T-helper 9 cell (primary cell): Measurements from ENCODE around the gene PATZ1.

ENCODE experiments used
- DNase-seq: peaks from one replicate; pipeline ENCODE4 v3.0.0-alpha.2; 2020

PATZ1 gene

DNA sequence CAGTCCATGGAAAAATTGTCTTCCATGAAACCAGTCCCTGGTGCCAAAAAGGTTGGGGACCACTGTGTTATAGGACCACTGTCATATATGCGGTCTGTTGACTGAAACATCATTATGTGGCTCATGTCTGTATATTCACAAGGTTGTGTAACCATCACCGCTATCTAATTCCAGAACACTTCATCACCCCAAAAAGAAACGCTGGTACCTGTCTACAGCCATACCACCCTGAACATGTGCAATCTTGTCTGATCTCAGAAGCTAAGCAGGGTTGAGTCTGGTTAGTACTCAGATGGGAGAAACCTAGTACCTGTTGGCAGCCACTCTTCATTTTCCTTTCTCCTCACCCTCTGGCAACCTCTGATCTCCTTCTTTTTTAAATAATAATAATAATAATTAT lies 41.0 kb downstream of the PATZ1 start:
- DNase-seq, result no peak

DNA sequence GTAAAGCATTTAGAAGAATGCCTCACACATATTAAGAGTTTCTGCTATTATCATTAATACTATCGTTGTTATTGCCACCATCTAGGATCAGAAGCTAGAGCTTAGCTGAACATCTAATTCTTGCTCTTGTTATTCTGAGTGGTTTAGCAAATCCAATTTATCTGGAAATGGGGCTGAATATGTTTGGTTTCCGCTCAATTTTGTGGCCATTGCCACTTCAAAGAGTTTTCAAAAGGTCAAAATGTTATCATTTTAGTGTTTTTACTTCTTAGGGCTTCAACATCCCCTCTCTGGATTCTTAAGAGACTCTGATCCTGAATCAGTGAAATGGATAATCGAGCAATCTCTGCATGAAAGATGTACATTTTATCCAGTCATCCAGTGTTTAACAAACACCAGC lies 43.6 kb downstream of the PATZ1 start:
- no peak for DNase-seq

DNA sequence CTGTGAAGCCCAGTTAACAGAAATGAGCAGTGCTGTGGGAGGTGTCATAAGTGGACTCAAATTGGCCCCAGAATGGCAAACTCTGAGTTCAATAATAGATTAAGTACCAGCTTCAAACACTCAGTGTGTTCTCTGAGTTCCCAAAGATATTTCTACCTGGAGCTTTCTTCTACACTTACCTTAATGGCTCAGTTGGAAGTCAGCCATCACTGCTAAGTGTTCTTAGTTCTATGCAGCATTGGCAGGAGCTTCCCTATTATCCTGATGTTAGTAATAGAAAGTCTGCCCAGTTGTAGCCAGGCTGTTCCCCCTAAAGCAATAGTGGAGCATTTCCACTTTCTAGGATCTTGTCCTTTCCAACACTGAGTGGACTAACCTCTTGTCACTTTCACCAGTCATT lies 44.1 kb downstream of the PATZ1 start:
- DNase-seq, result no peak

DNA sequence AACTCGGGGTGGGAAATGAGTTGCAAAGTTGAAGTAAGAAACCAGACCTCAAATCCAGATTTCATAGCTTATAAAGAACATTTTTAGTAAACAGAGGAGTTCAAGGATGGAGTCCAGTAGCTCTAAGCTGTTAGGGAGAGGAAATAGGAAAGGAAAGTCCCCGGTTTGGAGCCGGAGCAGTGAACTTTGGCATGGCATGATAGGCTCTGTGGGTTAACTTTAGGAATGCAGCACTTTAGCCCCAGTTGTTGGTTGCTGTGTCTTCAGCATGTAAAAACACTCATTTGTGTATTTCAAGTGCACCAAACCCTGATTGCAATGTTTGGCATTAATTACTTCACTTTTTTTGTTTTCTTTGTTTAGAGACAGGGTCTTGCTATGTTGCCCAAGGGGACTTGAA lies 45.2 kb downstream of the PATZ1 start:
- DNase-seq, result no peak

DNA sequence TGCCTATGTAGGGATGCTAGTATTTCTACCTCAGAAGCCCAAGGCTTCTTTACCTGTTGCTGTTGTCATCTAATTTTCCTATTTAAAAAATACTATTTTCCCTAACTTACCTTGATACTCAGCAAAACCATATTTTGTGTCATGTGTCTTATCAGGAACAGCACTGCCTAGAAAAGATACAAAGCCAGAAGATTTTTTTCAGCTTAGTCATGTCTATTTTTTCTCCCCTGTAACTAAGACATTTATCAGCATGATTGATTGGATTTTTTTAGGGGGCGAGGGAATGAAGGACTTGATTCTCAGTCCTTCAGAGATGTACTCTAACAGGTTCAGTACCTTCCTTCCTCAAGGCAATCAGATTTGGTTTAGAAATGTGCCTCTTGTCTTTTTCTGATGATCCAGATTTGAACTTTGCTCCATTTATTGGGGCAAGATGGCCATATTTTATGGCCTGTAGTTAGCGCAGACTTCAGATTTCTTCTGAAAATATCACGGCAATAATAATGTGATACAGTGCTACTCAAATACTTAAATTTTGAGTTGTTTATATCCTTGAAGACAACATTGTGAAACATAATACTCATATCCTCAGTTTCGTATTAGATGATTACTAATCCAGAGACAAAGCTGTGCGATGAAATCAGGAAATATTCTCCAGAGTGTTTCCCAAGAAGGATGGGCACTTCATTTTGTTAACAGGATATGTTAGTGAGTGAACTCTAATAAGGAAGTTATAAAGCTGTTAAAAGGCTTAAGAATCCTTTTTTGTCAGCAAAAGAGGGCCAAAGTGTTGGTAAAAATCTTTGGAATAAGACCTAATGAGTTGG lies 50.1 kb downstream of the PATZ1 start:
- DNase-seq, result no peak

DNA sequence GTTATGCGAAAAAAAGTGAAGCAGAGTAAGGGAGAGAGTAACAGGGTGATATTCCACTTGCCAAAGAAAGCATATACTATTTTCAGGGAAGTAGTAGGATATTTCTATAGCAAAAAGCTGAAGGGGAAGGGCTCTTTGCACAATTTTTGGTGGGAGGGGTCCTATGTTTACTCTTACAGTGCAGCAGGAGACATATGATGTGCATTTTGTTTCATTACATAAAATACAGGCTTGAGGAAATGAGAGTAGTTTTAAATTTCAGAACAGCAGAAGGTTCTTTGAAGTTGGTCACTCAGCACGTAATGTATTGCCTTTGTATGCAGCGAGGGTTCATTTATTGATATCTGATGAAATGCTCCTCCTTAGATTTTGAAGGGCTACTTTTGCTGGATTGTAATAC lies 50.8 kb downstream of the PATZ1 start:
- no peak for DNase-seq

DNA sequence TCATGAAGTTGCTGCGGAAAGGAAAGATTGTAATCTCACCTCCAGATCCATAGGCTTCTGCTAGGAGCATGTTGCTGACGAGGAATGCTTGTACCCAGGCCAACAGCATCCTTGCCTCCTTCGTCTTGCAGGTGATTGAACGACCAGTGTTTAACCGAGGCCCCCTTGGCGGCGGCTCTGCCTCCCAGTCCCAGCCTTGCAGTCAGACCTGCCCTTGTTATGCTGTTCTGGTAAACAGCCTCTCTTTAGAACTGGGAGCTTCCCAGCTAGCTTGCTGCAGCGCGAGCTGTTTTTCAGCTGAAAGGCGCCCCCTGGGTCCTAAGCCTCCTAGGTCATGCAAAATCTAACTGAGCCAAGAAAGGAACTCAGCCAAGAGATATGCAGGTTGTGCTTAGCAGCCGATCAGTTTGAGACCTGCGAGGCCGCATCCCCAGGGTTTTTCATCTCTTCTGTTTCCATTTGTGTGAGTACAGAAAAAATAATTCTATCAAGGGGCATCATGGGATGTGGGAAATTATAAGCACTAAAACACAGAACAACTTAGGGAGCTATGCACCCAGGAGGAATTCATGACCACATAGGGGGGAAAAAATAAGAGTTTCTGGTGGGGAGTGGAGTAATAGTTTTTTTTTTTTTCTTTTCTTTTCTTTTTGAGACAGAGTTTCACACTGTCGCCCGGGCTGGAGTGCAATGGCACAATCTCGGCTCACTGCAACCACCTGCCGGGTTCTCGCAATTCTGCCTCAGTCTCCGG lies 53.7 kb downstream of the PATZ1 start, which contains the start of gene PIK3IP1:
TSS of gene PIK3IP1 (minus strand) at position 253 of the 754 bp plus-strand sequence. CDS start at position 109, 144 bp downstream.
- peak; percentile 74 for DNase-seq

DNA sequence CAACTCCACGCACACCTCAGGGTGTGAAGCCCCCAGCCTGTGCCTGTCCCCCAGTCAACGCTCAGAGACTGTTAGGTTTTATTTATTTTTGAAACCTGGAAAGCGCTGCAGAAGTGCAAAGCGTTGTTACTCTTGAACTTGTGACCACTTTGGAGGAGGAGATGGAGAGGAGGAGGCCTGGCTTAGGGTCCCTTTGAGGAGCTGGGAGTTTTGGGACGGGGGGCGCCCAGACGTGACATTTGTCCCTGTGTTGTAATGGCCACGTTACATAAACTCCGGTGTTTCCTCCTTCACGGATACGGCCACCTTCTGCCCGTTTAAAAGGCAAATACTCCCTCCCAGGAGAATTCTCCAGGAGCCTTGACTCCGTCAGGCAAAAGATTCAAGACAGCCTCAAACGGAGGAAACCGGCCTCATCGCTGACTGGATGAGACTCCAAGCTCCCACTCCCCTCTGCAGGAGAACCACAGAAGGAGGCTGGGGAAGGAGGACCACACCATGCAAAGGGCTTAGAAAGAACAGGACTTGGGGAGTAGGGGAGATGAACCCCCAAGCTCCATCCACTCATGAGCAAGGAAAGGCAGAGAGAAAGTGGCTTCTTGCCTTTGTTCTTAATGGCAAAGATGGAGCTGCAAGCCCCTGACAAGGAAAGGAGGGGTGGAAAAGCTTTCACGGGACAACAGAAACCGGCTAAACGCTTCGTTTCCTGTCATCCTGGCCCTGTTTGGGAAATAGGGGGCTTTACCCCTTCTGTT lies 54.5 kb downstream of the PATZ1 start:
- peak; percentile 16 for DNase-seq

DNA sequence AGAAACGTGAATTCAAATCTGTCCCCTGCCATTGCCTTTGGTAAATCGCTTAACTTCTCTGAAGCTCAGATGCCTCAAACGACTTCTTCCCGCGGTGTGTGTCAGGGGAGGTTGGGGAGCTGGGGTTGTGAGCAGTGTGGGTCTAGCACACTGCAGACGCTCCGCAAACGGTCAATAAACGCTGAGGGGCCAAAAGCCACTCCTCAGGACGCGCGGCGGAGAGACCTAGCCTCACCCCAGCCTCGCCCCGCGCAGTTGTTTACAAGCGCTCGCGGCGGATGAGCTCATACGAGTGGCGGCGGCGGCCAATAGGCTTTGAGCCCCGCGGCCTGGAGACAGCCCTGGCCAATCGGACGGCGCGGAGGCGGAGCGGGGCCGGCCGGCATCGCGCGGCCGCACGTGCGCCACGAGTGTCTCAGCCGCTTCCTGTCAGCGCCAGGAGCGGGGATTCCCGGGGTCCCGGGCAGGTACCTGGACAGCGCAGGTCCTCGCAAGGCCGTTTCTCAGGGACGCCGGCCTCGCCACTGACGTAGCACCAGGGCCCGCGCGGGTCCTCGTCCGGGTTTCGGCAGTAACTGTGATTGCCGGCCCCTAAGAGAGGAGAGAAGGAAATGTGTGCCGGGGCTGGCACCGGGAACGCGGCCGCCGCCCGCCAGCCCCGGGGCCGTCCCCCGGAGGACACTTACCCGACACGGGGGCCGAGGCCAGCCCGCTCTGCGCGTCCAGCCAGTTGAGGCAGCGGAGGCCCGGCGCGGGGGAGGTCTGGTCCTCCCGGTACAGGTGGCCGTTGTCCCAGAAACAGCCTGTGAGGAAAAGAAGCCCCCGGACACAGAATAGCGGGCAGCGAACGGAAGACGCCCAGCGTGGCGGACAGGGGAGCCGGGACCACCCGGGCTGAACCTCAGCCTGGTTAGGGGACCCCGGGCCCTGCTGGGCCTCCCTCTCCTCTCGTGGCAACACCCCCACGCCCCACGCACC lies 55.4 kb downstream of the PATZ1 start:
- peak; percentile 94 for DNase-seq

DNA sequence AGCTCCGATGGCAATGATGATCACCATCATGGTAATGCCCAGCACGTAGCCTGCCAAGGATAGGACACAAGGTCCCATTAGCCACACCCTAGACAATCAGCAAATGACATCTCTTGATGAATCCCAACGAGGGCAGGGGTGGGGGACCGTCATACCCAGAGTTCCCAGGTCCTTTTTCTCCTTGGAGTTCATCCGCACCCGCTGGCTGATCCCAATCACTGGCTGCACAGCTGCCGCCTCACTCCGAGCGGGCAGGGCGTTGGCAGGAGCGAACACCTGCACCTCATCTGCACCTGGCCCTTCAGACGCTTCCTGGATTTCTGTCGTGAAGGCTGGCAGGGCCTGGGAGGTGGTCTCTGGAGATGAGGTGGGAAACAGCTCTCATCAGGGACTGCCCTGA lies 56.8 kb downstream of the PATZ1 start:
- DNase-seq, result no peak

DNA sequence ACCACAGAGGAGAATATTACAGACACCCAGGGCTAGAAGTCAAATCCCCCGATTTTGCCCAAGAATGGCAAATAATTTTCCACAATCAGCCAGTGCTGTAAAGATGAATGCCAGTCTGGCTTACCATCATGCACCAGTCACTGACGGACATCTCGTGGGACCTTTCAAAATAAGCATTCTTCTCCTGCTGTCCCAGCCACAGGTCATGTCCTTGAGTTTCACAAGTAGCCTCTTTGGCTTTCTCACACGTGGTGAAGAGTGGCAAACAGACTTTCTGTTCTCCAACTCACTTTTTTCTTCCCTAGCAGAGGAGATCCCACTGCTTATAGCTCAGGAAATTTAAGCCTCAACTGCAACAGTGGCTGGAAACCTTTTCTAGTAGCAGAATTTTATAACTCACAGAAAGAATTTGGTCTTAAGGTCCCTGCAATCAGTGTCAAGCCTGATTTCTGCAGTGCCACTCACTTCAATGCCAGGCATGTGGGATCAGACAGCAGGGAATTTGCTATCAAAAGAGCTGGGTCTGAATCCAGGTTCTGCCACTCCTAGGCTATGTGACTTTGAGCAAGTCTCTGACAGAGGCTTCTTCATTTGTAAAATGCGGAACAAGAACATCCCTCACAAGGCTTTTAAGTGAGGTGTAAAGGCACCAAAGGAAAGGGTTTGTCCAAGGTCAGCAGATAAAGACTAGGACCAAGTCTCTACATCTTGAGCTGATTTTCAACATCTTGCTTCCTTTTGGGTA lies 57.5 kb downstream of the PATZ1 start:
- DNase-seq, result no peak

DNA sequence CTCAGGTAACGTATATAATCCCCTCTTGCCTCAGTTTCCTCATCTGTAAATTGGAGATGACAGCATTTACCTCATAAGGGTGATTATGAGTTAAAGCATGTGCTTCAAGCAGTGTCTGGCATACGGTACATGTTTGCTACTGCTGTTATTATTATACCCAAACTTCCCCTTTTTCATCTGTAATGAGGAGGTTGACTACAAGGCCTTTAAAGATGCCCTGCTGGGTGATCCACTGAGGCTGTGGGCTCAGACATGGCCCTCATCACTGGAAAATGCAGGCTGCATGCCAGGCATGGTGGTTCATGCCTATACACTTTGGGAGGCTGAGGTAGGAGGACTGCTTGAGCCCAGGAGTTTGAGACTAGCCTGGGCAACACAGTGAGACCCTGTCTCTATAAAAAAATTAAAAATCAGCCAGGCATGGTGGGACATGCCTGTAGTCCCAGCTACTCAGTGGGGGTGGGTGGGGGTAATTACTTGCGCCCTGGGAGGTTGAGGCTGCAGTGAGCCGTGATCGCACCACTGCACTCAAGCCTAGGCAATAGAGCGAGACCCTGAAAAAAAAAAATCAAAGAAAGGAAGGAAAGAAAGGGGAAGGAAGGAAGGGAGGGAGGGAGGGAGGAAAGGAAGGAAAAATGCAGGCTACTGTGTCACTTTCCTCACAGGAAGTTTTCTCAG lies 58.2 kb downstream of the PATZ1 start:
- DNase-seq, result no peak

DNA sequence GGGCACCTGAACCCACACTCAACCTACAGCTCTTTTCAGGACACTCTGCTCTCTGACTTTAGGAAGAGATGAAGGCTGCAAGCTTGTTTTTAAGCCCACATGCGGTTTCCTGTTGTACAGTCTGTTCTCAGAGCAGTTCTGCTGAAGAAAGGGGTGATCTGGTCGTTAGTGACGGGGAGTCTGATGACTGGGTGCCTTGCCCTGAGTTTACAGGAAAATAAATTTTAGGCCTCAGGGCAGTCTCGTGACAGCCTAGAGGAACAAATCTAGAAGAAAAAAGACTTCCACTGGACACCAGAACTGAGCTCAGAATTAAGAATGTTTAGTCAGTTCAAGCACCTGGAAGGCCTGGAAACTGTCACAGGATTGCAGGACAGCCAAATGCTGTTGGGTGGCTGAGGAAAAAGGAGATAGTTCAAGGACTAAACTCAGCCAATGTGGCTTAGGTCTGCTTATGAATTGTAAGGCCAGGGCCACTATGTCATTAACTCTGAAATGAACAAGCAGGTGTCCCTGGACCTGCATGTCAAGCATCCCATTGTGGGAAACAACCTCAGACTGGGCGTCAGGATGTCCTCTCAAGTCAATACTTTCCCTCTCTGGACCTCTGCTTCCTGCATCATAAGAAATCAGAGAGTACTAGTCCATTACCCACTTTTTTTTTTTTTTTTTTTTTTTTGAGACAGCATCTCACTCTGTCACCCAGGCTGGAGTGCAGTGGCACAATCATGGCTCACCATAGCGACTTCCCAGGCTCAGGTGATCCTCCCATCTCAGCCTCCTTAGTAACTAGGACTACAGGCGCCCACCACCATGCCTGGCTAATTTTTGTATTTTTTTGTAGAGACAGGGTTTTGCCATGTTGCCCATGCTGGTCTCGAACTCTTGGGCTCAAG lies 59.5 kb downstream of the PATZ1 start:
- DNase-seq, result peak; percentile 50

DNA sequence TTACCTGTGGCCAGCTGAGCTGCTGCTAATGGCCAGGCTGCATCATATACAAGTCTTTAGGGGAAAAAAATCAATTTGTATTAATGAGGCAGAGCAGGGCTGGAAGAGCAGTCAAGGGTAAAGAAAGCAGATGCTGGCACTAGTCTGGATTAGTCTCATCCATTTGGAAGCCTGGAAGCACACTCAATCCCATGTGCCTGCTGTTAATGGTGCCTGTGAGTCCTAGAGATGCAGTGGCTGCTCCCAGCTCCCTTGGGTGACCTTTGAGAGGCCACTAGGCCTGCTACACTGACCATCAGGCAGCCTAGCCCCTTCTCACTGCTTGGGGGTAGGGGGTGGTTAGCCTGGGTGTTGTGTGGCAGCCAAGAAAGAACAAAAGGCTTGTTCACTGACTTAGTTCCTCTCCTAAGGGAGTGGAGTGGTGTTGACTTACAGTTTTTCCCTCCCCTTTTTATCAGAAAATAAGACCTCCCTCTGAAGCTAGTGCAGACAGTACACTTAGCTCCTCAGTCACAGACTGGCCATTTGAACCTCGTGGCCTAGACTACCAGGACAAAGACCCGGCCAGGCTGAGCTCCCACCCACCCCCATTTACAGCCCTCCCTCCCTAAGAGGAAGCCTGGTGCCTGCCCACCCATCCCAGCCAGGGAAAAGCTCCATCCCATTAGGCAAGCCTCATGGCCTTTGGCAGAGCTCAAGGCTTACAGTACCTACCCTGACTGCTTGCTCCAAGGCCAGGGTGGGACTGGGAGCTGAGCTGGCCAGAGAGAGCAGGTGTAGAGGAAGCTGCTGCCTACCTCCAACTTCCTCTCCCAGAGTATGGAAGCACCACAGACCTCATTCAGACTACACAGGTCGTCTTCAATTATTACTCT lies 61.6 kb downstream of the PATZ1 start:
- DNase-seq, result no peak

DNA sequence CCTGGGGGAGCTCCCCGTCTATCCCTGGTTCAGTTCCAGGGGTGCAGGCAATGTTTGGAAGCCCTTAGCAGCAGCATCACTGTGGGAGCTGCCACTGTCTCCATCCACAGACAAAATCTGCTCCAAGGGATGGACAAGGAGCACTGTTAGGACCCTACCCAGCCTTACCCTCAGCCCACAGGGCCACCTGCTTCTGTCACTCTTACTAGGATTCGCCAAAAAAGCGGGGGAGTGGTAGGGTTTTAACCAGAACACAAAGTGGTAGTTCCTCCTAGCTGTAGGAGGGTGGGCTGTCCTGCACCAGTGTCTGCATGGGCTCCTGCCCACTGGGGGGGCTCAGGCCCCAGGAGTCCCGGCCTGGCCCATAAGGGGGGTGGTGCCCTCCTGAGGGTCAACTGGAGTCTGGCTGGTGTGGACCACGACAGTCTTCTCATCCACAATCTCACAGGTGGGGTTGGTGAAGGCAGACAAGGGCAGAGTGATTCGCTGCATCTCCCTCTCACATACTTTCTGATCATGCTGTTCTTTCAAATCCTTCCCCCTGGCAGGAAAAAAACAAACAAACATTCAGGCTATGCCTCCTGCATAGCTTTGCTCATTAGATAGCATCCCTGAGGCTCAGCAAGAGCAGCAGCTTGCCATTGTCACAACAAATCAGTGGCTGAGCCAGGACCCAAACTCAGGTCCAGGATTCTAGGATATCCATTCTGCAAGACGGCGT lies 63.2 kb downstream of the PATZ1 start:
- no peak for DNase-seq

DNA sequence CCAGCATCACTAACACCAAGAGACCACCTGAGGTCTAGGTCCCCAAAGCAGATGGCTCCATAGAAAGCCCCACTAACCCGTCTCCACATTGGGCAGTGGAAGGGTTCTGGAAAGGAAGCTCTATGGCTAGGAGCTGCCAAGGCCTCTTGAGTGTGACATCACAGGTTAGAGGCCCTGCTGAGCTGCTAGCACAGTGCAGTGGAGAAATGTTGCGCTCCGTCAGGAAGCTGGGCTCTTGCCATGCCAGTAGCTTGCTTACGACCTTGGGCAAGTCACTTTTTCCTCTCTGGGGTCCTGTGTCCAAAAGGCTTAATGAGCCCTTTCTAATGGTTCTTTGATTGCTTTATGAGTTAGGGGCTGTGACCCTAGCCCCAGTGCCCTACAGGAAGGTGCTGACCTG lies 64.4 kb downstream of the PATZ1 start:
- DNase-seq, result no peak

DNA sequence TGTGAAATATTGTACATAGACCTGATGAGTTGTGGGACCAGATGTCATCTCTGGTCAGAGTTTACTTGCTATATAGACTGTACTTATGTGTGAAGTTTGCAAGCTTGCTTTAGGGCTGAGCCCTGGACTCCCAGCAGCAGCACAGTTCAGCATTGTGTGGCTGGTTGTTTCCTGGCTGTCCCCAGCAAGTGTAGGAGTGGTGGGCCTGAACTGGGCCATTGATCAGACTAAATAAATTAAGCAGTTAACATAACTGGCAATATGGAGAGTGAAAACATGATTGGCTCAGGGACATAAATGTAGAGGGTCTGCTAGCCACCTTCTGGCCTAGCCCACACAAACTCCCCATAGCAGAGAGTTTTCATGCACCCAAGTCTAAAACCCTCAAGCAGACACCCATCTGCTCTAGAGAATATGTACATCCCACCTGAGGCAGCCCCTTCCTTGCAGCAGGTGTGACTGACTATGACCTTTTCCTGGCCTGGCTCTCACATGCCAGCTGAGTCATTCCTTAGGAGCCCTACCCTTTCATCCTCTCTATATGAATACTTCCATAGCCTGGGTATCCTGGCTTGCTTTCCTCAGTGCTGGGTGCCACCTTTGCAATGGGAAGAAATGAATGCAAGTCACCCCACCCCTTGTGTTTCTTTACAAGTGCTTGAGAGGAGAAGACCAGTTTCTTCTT lies 66.2 kb downstream of the PATZ1 start:
- no peak for DNase-seq
